Measurements from ENCODE around the gene SLX1A. TPM values are rescaled to one million over a fixed set of nuclear protein-coding genes. Genes with fewer than 3 reads are reported as not detected.

Gene SLX1A
- total and polyA plus RNA-seq, 2 donors (not counting 1 experiment from before 2014, with no cell fraction given): 64.6 to 108 TPM

DNA sequence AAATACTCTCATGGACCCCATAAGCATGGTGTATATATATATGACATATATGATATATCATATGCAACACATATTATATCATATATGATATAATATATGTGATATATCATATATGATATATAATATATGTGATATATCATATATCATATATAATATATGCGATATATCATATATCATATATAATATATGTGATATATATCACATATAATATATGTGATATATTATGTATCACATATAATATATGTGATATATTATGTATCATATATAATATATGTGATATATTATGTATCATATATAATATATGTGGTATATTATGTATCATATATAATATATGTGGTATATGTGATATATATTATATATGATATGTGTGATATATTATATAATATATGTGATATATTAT is 48.8 kb upstream of the SLX1A start:
- WGBS (ENCODE audit: insufficient coverage): no CpG with 5 or more reads among the region's 1 CpG
- Mint-ChIP-seq H3K4me3 (no peak overlapping the region), H3K27ac (no peak overlapping the region), H3K27me3 (no peaks in the 10 kb centered on the region), H3K4me1 (peaks cover 5% of the 10 kb centered on the region), H3K9me3 (ENCODE audit: insufficient read depth) (peaks cover 3% of the 10 kb centered on the region)
- H3K9me3 ChIP-seq (ENCODE audit: control extremely low read depth in 1 of 3, control insufficient read depth in 2 of 3, insufficient read depth in 1 of 3, low read length in 2 of 3): peaks cover 3 to 9% (median 7%) of the 10 kb centered on the region in 3 donors
- no peak overlapping the region for H3K4me2 ChIP-seq (replicated peaks; ENCODE audit: low read depth, low read length, poor library complexity, severe bottlenecking)
- H4K20me1 ChIP-seq (ENCODE audit: control insufficient read depth, insufficient read depth, low read length, poor library complexity, severe bottlenecking): no peaks in the 10 kb centered on the region
- no peak overlapping the region for H3K27ac ChIP-seq (ENCODE audit: low read length in 2 of 2)
- CTCF ChIA-PET: no interaction called here
- ATAC-seq (ENCODE audit: low read depth) (no peak), DNase-seq (no peak)
- no peaks in the 10 kb centered on the region for H3K36me3 ChIP-seq (replicated peaks in 1 of 2; ENCODE audit: control extremely low read depth in 1 of 2, control insufficient read depth in 1 of 2, extremely low read depth in 1 of 2, insufficient read depth in 2 of 2, low read length in 1 of 2)
- intact Hi-C loops (cut with micrococcal nuclease): no loop called here
- H3K9ac ChIP-seq (ENCODE audit: low read length): no peak overlapping the region
- no peaks in the 10 kb centered on the region for H3K27me3 ChIP-seq (replicated peaks in 1 of 4; ENCODE audit: control extremely low read depth in 1 of 4, control insufficient read depth in 3 of 4, insufficient read depth in 4 of 4, low read length in 3 of 4)
- no peak overlapping the region for H2AFZ ChIP-seq (ENCODE audit: insufficient read depth, low read depth, low read length, poor library complexity, severe bottlenecking)
- TF ChIP-seq EZH2 (IDR thresholded peaks at IDR 0.05; ENCODE audit: borderline replicate concordance, insufficient read depth, low read depth, low read length, poor library complexity, severe bottlenecking): no peak
- no peak for TF ChIP-seq CTCF (IDR thresholded peaks at IDR 0.05)
- H3K79me2 ChIP-seq (ENCODE audit: control insufficient read depth, insufficient read depth, low read length): no peaks in the 10 kb centered on the region
- POLR2A ChIA-PET: no interaction called here
- no peak overlapping the region for H3K4me3 ChIP-seq (ENCODE audit: control extremely low read depth in 1 of 5, extremely low read depth in 1 of 5, insufficient read depth in 1 of 5, low read depth in 2 of 5, low read length in 4 of 5)
- H3K4me1 ChIP-seq (ENCODE audit: control insufficient read depth in 2 of 2, insufficient read depth in 2 of 2, low read length in 2 of 2): peaks cover 1 to 6% of the 10 kb centered on the region in 2 donors

DNA sequence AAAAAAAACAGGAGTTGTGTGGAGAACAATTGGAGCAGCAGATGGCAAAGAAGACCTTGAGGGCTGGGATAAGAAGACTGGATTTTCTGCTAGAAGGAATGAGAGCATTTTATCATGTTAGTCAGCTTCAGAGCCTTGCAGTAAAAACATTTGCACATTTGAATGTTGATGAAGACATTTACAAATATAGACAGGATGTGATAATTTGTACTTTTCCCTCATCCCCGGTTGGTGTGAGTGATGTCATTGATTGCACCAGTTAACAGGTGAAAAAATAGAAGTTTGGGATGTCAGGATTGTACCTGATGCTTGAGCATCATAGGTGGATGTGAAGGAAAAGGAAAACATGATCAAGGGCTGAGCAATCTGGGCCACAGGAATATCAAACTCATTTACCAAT is 48.0 kb upstream of the SLX1A start:
- intact Hi-C loops (cut with micrococcal nuclease): no loop called here
- Mint-ChIP-seq H3K27me3 (no peaks in the 10 kb centered on the region), H3K4me1 (peaks cover 3% of the 10 kb centered on the region), H3K9me3 (ENCODE audit: insufficient read depth) (peaks cover 3% of the 10 kb centered on the region), H3K27ac (no peak overlapping the region), H3K4me3 (no peak overlapping the region)
- H2AFZ ChIP-seq (ENCODE audit: insufficient read depth, low read depth, low read length, poor library complexity, severe bottlenecking): no peak overlapping the region
- POLR2A ChIA-PET: interaction anchor here (0.6 kb wide), 1 partner anchor 539 kb away, joined by 10 read pairs; no protein-coding TSS in a partner anchor
- no peak for DNase-seq
- no peak overlapping the region for H3K4me2 ChIP-seq (replicated peaks; ENCODE audit: low read depth, low read length, poor library complexity, severe bottlenecking)
- no peak overlapping the region for H3K4me3 ChIP-seq (ENCODE audit: control extremely low read depth in 1 of 5, extremely low read depth in 1 of 5, insufficient read depth in 1 of 5, low read depth in 2 of 5, low read length in 4 of 5)
- no peaks in the 10 kb centered on the region for H3K36me3 ChIP-seq (replicated peaks in 1 of 2; ENCODE audit: control extremely low read depth in 1 of 2, control insufficient read depth in 1 of 2, extremely low read depth in 1 of 2, insufficient read depth in 2 of 2, low read length in 1 of 2)
- H4K20me1 ChIP-seq (ENCODE audit: control insufficient read depth, insufficient read depth, low read length, poor library complexity, severe bottlenecking): no peaks in the 10 kb centered on the region
- peaks cover 3 to 15% (median 7%) of the 10 kb centered on the region in 3 donors for H3K9me3 ChIP-seq (ENCODE audit: control extremely low read depth in 1 of 3, control insufficient read depth in 2 of 3, insufficient read depth in 1 of 3, low read length in 2 of 3)
- no peak overlapping the region for H3K9ac ChIP-seq (ENCODE audit: low read length)
- TF ChIP-seq EZH2 (IDR thresholded peaks at IDR 0.05; ENCODE audit: borderline replicate concordance, insufficient read depth, low read depth, low read length, poor library complexity, severe bottlenecking): no peak
- TF ChIP-seq CTCF (IDR thresholded peaks at IDR 0.05): no peak
- WGBS (ENCODE audit: insufficient coverage): 50% methylated on average over 1 of the region's 1 CpG
- CTCF ChIA-PET: interaction anchor here (1.0 kb wide), 1 partner anchor 12 kb away, joined by 3 read pairs; no protein-coding TSS in a partner anchor
- H3K79me2 ChIP-seq (ENCODE audit: control insufficient read depth, insufficient read depth, low read length): no peaks in the 10 kb centered on the region
- no peak overlapping the region for H3K27ac ChIP-seq (ENCODE audit: low read length in 2 of 2)
- peaks cover 0 to 5% of the 10 kb centered on the region in 2 donors for H3K4me1 ChIP-seq (ENCODE audit: control insufficient read depth in 2 of 2, insufficient read depth in 2 of 2, low read length in 2 of 2)
- H3K27me3 ChIP-seq (replicated peaks in 1 of 4; ENCODE audit: control extremely low read depth in 1 of 4, control insufficient read depth in 3 of 4, insufficient read depth in 4 of 4, low read length in 3 of 4): no peaks in the 10 kb centered on the region
- ATAC-seq (ENCODE audit: low read depth): no peak
